Stimulated activated CD4-positive, alpha-beta T cell treated with anti-CD3 and anti-CD28 coated beads, Interleukin-2, amount 100 ng/mL, for 4 hours (primary cell): Measurements from ENCODE around the gene ZNF93.
"Not testable (repeated sequence)": the region's sequence is repeated elsewhere in the genome, so short reads cannot be mapped to it uniquely, and the experiment has no call there.

ENCODE experiments used
- DNase-seq: peaks from one replicate; pipeline ENCODE4 v3.0.0-alpha.2; 2020; ENCODE audit warnings: low read depth

The ZNF93 gene

DNA sequence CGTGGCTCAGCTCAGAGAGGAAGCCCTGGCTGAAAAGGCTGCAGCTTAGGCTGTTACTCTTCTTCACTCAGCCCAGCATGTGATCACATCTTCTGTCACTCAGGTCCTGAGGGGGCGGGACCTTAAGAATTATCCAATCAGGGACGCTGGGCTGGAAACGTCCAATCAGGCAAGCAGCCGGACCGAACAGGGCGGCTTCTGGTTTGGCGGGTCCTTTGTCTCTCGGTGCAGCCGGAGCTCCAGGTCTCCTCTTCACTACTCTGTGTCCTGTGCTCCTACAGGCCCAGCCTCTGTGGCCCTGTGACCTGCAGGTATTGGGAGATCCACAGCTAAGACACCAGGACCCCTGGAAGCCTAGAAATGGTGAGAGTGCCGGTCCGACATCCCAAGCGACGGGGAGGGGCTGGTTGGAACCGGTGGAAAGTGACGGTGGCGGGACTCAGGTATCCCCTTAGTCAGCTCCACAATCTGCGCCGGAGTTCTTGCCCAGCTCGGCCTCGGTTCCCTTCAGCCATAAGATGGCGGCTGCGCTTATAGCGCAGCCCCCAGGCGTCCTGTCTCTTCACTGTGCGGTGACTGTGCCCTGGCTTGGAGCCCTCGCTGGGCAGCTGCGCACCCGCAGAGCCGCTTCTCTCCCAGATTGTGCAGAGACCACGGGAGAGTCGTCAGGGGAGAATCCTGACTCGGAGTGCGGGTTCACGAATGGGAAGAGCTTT is at the start of gene ZNF93:
Gene ZNF93, plus strand, starts transcription at position 218 of the 716 bp plus-strand sequence. Its CDS starts 143 bp downstream, at position 361.
- peak; percentile 85 for DNase-seq

GRCh38 chr19:19851740-19852139 is 49.0 kb upstream of the ZNF93 start:
- DNase-seq, result not testable (repeated sequence)

DNA sequence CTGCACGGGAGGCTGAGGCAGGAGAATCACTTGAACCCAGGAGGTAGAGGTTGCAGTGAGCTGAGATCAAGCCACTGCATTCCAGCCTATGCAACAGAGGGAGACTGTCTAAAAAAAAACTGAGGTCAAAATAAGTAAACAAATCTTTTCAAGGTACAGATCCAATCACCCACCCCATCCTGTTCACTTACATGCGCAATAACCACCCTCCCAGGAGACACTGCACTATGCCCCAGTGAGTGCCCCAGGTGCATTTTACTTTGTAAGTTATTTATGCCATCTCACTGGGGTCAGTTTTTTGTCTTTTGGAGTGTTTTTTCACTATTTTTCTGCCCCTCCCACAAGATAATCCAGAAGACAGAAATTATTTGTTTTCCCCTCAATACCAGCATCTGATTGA is 42.0 kb upstream of the ZNF93 start:
- no peak for DNase-seq

DNA sequence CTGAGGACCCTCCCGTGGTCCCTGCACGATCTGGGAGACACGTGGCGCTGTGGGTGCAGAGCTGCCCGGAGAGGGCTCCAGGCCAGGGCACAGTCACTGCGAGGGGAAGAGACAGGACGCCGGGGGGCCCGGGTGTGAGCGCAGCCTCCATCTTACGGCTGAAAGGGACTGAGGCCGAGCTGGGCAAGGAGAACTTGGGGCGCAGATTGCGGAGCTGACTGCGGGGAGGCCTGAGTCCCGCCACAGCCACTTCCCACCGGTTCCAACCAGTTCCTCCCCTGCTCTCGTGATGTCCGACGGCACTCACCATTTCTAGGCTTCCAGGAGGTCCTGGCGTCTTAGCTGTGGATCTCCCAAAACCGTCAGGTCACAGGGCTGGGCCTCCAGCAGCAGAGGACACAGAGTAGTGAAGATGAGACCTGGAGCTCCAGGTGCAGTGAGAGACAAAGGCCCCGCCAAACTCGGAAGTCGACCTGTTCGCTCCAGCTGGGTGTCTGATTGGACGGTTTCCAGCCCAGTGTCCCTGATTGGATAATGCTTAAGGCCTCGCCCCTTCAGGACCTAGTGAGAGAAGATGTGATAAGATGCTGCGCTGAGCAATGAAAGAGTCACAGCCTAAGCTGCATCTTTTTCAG is 39.9 kb upstream of the ZNF93 start:
- DNase-seq, result peak; percentile 27

DNA sequence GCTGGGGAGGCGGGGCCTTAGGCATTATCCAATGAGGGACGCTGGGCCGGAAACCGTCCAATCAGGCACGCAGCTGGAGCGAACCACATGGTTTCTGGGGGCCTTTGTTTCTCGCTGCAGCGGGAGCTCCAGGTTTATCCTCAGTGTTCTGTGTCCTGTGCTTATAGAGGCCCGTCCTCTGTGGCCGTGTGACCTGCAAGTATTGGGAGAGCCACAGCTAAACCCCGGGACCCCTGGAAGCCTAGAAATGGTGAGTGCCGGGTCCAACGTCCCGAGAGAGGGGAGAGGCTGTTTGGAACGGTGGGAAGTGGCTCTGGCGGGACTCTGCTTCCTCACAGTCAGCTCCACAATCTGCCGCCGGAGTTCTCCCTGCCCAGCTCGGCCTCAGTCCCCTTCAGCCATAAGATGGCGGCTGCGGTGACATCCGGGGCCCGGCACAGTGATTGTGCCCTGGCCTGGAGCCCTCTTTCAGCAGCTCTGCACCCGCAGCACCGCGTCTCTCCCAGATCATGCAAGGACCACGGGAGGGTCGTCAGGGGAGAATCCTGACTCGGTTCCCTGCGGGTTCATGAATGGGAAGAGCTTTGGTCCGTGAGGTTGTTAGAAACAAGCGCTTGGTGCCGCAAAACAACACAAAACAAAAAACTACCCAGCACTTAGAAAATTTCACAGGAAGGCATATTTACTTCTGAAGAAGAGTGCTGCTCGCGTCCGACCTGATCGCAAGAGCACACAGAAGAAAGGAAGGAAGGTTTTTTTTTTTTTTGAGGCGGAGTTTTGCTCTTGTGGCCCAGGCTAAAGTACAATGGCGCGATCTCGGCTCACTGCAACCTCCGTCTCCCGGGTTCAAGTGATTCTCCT is 34.8 kb upstream of the ZNF93 start, which contains the start of gene ZNF253:
Gene ZNF253, plus strand, starts transcription at position 133 of the 861 bp plus-strand sequence. Its CDS starts 115 bp downstream, at position 248.
- peak; percentile 91 for DNase-seq

GRCh38 chr19:19866611-19867248 is 34.0 kb upstream of the ZNF93 start:
- no peak for DNase-seq

GRCh38 chr19:19870086-19870485 is 30.7 kb upstream of the ZNF93 start:
- DNase-seq, result not testable (repeated sequence)

DNA sequence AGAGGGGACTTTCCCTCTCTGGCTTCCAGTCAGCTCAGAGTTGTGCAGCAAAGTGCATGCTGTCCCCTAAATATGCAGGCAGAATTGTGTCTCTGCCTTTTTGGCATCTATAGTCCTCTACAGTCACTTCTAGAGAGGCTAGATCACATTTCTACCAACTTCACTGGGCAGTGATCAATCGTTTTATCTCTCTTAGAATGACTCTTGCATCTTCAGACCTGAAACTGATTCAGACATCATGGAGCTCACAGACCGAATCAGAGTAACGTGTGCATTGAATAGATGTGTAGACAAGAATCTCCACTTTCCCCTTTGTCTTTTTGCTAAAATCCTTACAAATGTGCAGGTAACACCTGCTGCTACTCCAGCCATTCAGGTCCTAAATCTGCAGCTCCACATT is 28.8 kb upstream of the ZNF93 start:
- no peak for DNase-seq

GRCh38 chr19:19873381-19873780 is 27.4 kb upstream of the ZNF93 start:
- DNase-seq, result no peak

GRCh38 chr19:19877724-19878123 is 23.0 kb upstream of the ZNF93 start:
- DNase-seq, result no peak

- DNase-seq, result no peak
Observed at GRCh38 chr19:19884583-19884982, 16.2 kb upstream of the ZNF93 start.

DNA sequence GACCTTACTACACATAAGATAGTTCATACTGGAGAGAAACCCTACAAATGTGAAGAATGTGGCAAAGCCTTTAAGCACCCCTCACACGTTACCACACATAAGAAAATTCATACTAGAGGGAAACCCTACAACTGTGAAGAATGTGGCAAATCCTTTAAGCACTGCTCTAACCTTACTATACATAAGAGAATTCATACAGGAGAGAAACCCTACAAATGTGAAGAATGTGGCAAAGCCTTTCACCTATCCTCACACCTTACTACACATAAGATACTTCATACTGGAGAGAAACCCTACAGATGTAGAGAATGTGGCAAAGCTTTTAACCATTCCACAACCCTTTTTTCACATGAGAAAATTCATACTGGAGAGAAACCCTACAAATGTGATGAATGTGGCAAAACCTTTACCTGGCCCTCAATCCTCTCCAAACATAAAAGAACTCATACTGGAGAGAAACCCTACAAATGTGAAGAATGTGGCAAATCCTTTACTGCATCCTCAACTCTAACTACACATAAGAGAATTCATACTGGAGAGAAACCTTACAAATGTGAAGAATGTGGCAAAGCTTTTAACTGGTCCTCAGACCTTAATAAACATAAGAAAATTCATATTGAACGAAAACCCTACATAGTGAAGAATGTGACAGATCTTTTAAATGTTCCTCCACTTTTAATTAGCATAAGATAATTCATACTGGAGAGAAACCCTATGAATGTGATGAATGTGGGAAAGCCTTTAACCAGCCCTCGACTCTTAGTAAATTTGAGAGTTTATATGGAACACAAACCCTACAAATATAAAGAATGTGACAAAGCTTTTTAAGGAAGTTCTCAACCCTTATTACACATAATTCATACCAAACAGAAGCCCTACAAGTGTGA is 8.4 kb upstream of the ZNF93 start:
- DNase-seq, result not testable (repeated sequence)

DNA sequence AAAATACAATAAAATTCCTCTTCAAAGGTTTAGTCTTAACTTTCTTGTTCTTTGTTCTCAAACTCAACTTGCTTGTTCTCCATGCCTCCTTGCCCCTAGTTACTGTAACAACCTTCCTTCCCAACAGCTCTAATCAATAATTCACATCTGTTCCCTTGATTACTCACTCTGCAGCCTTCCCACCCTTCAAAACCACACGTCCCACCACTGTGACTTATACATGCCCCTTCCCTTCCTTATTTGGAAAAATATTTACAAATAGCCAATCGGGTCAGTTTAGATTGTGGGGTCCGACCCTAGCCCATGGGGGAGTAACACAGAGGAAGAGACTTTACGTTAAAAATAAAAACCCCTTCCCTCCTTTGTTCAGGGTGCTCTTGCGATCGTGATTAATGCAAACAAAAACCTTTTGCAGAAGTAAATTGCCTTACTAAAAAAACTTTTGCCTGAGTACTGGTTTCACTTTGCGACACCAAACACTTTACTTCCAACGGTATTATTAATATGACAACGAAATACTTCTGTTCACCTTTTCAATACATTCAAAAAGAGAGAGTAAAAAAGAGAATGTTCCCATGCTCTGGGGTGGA is 512 bp upstream of the ZNF93 start:
- DNase-seq, result no peak

DNA sequence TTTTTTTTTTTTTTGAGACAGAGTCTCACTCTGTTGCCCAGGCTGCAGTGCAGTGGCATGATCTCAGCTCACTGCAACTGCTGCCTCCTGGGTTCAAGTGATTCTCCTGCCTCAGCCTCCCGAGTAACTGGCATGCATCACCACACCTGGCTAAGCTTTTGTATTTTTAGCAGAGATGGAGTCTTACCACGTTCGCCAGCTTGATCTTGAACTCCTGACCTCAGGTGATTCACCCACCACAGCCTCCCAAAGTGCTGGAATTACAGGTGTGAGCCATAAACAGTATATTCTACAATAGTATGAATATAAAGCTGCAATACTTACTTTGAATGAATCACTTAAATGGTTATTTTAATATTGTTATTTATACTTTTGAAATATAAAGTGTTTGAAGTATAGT is 6.8 kb downstream of the ZNF93 start:
- DNase-seq, result not testable (repeated sequence)

- DNase-seq, result no peak
Observed at GRCh38 chr19:19909654-19910053, 8.9 kb downstream of the ZNF93 start.

GRCh38 chr19:19911150-19911549 is 10.4 kb downstream of the ZNF93 start:
- DNase-seq, result no peak

GRCh38 chr19:19914596-19914995 is 13.8 kb downstream of the ZNF93 start:
- DNase-seq, result no peak

- DNase-seq, result not testable (repeated sequence)
Observed at GRCh38 chr19:19930417-19930816, 29.7 kb downstream of the ZNF93 start.

GRCh38 chr19:19933432-19934314 is 32.9 kb downstream of the ZNF93 start:
- DNase-seq, result not testable (repeated sequence)

DNA sequence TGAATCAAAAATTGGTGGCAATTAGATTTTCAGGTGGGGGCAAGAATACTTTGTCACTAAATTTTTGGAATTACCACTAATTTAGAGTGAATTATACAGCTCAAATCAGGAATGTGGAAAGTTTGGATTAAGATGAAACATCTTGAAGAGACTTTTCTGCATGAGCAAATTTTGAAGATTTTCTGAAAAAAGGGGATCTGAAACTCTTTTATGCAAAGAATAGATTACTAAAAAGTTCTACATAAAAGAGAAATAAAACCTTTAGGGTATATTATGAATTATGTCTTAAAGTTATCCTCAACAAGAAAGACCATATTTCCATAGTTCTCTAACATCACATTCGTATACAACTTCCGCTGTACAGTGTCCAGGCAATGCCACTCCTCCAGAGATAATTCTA is 36.7 kb downstream of the ZNF93 start:
- DNase-seq, result no peak
